ENCODE measurements around the gene MEMO1. TPM values are rescaled to one million over a fixed set of nuclear protein-coding genes. Genes with fewer than 3 reads are reported as not detected.
"Not testable (repeated sequence)": the region's sequence is repeated elsewhere in the genome, so short reads cannot be mapped to it uniquely, and the experiment has no call there.

The MEMO1 gene
- total RNA-seq, 2 experiments from 2014 or later = 50.1 to 52.3 TPM

- H3K36me3 Mint-ChIP-seq (ENCODE audit: low read depth) = peaks cover 22% of the 10 kb centered on the region
- H3K4me3 Mint-ChIP-seq = peak overlapping the region; percentile 52
- peak overlapping the region; percentile 84 for H3K27ac Mint-ChIP-seq
- POLR2A ChIA-PET = interaction anchor here (1.6 kb wide), 1 partner anchor 155 kb away, joined by 4 read pairs; the partner anchor contains the start of gene SLC30A6
- peak; percentile 73 for DNase-seq
- H3K9me3 Mint-ChIP-seq, H3K27me3 Mint-ChIP-seq, CTCF ChIA-PET: not testable (repeated sequence)
- peaks cover 52% of the 10 kb centered on the region for H3K4me1 Mint-ChIP-seq
Observed at GRCh38 chr2:32010280-32010669, 533 bp downstream of the MEMO1 start.

GRCh38 chr2:32009516-32010256 lies 1.1 kb downstream of the MEMO1 start:
- CTCF ChIA-PET = no interaction called here
- no peaks in the 10 kb centered on the region for H3K27me3 Mint-ChIP-seq

DNA sequence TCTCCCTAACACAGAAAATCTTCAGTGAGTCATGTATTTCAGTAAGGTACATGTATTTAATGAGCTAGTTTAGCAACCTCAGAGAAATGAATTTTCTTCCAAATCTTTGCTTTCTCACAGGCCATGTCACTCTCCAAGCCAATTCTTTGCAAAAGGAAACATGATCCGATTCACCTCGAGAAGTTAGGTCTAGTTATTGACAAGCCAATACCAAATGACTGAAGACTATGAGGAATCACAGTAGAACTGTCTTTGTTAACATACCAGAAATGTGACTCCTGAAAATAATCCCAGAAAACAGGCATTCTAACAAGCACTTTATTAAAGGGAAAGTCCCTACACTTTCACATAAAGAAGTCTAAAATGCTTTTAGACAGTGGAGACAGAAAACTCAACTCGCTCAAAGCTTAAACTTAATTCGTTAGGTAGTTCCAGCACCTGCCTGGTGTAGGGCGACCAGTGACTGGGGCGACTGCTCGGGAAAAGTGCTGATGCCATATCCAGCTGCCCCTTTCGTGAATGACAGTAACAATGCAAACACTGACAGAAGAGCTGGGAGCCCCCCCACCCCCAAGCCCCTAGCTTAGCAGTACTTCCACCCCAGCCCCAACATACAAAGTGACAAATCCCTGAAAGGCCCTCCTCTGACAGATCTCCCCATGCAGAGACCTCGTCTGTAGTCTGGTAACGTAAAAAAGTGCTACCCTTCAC lies 1.8 kb downstream of the MEMO1 start:
- peak overlapping the region; percentile 92 for H3K27ac Mint-ChIP-seq
- H3K4me1 Mint-ChIP-seq = peaks cover 59% of the 10 kb centered on the region
- H3K27me3 Mint-ChIP-seq = no peaks in the 10 kb centered on the region
- H3K4me3 Mint-ChIP-seq = peak overlapping the region; percentile 98
- ChIA-PET CTCF (interaction anchor here (0.5 to 1.5 kb wide), 7 partner anchors 10 to 101 kb away, joined by 3 to 4 read pairs (median 3); no protein-coding TSS in a partner anchor), POLR2A (interaction anchor here (0.6 to 1.0 kb wide), 2 partner anchors 31 to 273 kb away, joined by 3 to 5 read pairs; partner anchors contain the start of gene DPY30)
- peaks cover 29% of the 10 kb centered on the region for H3K36me3 Mint-ChIP-seq (ENCODE audit: low read depth)
- peak; percentile 15 for DNase-seq
- H3K9me3 Mint-ChIP-seq = no peaks in the 10 kb centered on the region

More at GRCh38 chr2:32009516-32010256, 1.1 kb downstream of the MEMO1 start:
- Mint-ChIP-seq H3K9me3 (no peaks in the 10 kb centered on the region), H3K27ac (peak overlapping the region; percentile 92), H3K4me3 (peak overlapping the region; percentile 98), H3K4me1 (peaks cover 56% of the 10 kb centered on the region), H3K36me3 (ENCODE audit: low read depth) (peaks cover 26% of the 10 kb centered on the region)
- DNase-seq = peak; percentile 50
- POLR2A ChIA-PET = no interaction called here

DNA sequence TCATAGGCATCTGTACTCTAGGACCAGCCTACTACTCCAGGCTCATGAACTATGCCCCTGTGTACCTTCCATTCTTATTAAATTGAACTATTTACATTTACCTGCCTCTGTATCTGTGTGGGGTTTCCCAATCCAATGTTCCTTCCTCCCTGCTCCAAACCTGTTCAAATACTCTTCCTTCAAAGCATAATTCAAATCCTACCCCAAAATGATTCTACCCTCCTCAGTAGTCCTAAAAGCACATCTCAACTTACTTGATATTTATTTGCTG lies 3.8 kb downstream of the MEMO1 start:
- H3K4me1 Mint-ChIP-seq = peaks cover 55% of the 10 kb centered on the region
- no peak overlapping the region for H3K4me3 Mint-ChIP-seq
- POLR2A ChIA-PET = no interaction called here

DNA sequence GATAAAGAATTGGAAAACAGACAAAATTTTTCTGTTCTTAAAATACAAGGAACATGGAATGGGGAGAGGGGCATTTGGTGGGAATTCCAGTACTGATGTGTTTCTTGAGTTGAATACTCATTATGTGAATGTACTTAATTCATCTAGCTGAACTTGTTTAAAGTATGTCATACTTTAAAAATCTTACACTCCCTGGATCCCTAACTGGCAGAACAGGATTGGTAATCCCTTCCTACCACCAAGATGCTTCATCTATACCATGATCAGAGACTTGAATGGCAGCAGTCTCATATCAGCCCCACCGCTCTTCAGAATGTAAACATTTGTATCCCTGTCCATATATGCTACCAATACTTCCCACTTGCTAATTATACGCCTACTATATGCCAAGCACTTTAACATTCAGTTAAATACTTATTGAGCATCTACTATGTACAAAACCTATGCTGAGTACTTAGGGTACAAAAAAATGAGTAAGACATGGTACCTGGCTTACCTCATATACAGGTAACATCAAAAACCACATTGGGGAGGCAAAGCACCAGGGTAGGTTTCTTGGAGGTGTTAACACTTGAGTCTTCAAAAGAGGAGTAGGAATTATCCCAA lies 5.3 kb downstream of the MEMO1 start:
- H3K4me1 Mint-ChIP-seq = peaks cover 46% of the 10 kb centered on the region
- POLR2A ChIA-PET = interaction anchor here (0.6 kb wide), 1 partner anchor 19 kb away, joined by 5 read pairs; no protein-coding TSS in a partner anchor
- H3K27ac Mint-ChIP-seq = no peak overlapping the region
- CTCF ChIA-PET = interaction anchor here (0.6 kb wide), 1 partner anchor 119 kb away, joined by 6 read pairs; no protein-coding TSS in a partner anchor
- H3K4me3 Mint-ChIP-seq = no peak overlapping the region
- H3K36me3 Mint-ChIP-seq (ENCODE audit: low read depth) = peaks cover 26% of the 10 kb centered on the region
- no peaks in the 10 kb centered on the region for H3K27me3 Mint-ChIP-seq
- DNase-seq = no peak
- H3K9me3 Mint-ChIP-seq = no peaks in the 10 kb centered on the region

More for the DNA sequence above, 3.8 kb downstream of the MEMO1 start:
- Mint-ChIP-seq H3K27ac (no peak overlapping the region), H3K9me3 (no peaks in the 10 kb centered on the region), H3K36me3 (ENCODE audit: low read depth) (peaks cover 23% of the 10 kb centered on the region), H3K27me3 (no peaks in the 10 kb centered on the region)
- CTCF ChIA-PET = no interaction called here
- no peak for DNase-seq

- H3K27me3 Mint-ChIP-seq = no peaks in the 10 kb centered on the region
- DNase-seq = no peak
- peaks cover 52% of the 10 kb centered on the region for H3K4me1 Mint-ChIP-seq
- H3K36me3 Mint-ChIP-seq (ENCODE audit: low read depth) = peaks cover 25% of the 10 kb centered on the region
- H3K9me3 Mint-ChIP-seq = no peaks in the 10 kb centered on the region
- POLR2A ChIA-PET = no interaction called here
- no peak overlapping the region for H3K4me3 Mint-ChIP-seq
- H3K27ac Mint-ChIP-seq = no peak overlapping the region
- CTCF ChIA-PET = interaction anchor here (0.8 to 1.1 kb wide), 3 partner anchors 13 to 117 kb away, joined by 3 read pairs; no protein-coding TSS in a partner anchor
Observed at GRCh38 chr2:32003791-32004190, 7.0 kb downstream of the MEMO1 start.

DNA sequence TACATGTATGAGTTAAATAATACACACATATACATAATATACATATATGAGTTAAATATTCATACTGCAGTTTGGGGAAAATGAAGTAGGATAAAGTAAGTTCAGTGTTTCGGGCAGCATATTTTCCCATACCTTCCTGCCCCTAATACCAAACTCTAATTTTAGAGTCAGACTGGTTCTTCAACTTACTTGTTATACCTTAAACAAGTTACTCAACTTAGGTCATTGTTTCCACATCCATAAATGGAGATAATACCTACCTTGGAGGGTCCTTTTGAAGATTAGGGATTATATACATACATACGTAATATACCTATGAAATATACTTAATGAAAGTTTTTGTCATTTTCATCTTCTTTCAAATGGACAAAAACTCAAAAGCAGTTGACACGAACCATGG lies 8.4 kb downstream of the MEMO1 start:
- H3K27me3 Mint-ChIP-seq = no peaks in the 10 kb centered on the region
- no peak overlapping the region for H3K4me3 Mint-ChIP-seq
- ChIA-PET POLR2A (no interaction called here), CTCF (no interaction called here)
- peaks cover 25% of the 10 kb centered on the region for H3K36me3 Mint-ChIP-seq (ENCODE audit: low read depth)
- DNase-seq = no peak
- H3K9me3 Mint-ChIP-seq = no peaks in the 10 kb centered on the region
- peaks cover 50% of the 10 kb centered on the region for H3K4me1 Mint-ChIP-seq
- no peak overlapping the region for H3K27ac Mint-ChIP-seq

GRCh38 chr2:31999438-31999837 lies 11.4 kb downstream of the MEMO1 start:
- peaks cover 41% of the 10 kb centered on the region for H3K4me1 Mint-ChIP-seq
- no peaks in the 10 kb centered on the region for H3K27me3 Mint-ChIP-seq
- H3K36me3 Mint-ChIP-seq (ENCODE audit: low read depth) = peaks cover 13% of the 10 kb centered on the region
- H3K4me3 Mint-ChIP-seq = no peak overlapping the region
- H3K9me3 Mint-ChIP-seq = no peaks in the 10 kb centered on the region
- no peak overlapping the region for H3K27ac Mint-ChIP-seq
- CTCF ChIA-PET = interaction anchor here (0.6 to 1.2 kb wide), 2 partner anchors 36 to 89 kb away, joined by 4 to 5 read pairs; no protein-coding TSS in a partner anchor
- no peak for DNase-seq
- POLR2A ChIA-PET = no interaction called here

DNA sequence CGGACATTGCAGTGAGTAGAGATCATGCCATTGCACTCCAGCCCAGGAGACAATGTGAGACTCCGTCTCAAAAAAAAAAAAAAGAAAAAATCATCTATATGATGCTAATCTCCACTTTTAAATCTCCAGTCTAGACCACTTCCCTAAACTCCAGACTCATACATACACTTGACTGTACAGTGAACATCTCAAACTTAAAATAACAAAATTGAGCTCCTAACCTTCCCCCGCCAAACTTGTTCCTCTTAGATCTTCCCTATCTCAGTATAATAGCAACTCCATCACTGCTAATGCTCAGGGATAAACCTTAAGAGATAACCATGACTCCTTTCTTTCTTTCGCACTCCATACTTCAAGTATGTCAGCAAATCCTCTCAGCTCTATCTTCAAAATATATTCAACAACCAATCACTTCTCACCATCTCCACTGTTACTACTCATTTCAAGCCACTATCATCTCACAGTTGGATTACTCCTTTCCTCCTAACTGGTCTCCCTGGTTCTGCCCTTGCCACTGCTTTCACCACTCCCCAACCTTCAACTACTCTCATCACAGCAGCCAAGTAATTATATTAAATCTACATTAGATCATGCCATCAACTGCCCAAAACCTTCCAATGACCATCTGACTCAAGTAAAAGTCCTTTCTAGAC lies 12.0 kb downstream of the MEMO1 start:
- H3K36me3 Mint-ChIP-seq (ENCODE audit: low read depth) = peaks cover 10% of the 10 kb centered on the region
- H3K27ac Mint-ChIP-seq = no peak overlapping the region
- H3K4me1 Mint-ChIP-seq = peaks cover 38% of the 10 kb centered on the region
- no peaks in the 10 kb centered on the region for H3K27me3 Mint-ChIP-seq
- H3K4me3 Mint-ChIP-seq = no peak overlapping the region
- ChIA-PET CTCF (interaction anchor here (0.6 to 0.8 kb wide), 4 partner anchors 10 to 501 kb away, joined by 3 to 4 read pairs (median 4); no protein-coding TSS in a partner anchor), POLR2A (no interaction called here)
- no peak for DNase-seq
- H3K9me3 Mint-ChIP-seq = no peaks in the 10 kb centered on the region

DNA sequence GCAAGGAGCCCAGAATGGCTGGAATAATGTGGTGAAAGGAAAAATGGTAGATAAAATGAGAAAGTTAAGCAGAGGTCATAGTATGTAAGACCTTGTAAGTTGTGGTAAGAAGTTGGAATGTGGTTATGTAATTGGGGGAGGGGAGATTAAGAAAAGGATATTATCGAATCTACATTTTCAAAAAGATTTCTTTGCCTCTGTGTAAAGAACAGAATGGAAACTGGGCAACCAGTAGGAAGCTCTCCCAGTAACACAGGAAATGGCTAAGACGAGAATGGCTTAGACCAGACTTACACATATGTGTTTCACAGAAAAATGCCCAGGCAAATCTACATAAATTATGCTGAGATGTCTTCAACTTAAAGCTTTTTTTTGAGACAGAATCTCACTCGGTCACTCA lies 13.2 kb downstream of the MEMO1 start:
- CTCF ChIA-PET = interaction anchor here (0.8 kb wide), 1 partner anchor 11 kb away, joined by 3 read pairs; no protein-coding TSS in a partner anchor

DNA sequence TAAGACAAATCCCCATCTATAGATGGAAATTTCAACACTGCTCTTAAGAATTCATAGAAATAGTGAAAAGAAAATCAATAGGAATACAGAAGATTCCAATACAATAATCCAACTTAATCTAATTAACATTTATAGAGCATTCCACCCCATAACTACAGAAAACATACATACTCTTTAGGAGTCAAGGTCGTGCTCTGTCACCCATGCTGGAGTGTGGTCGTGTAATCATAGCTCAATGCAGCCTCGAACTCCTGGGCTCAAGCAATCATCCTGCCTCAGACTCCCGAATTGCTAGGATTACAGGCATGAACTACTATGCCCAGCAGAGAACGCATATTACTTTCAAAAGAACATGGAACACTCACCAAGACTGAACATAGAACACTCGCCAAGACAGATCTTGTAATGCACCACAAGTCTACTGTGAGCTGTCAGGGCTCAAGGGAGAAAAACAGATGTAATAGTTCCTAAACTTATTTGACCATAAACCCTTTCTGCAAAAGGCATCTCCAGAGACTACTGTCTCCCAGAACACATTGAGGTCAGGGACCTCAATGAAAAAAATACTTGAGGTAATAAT lies 14.1 kb downstream of the MEMO1 start:
- DNase-seq = no peak
- Mint-ChIP-seq H3K4me3 (no peak overlapping the region), H3K27me3 (no peaks in the 10 kb centered on the region), H3K4me1 (peaks cover 49% of the 10 kb centered on the region), H3K36me3 (ENCODE audit: low read depth) (peaks cover 18% of the 10 kb centered on the region), H3K9me3 (no peaks in the 10 kb centered on the region), H3K27ac (no peak overlapping the region)
- ChIA-PET CTCF (no interaction called here), POLR2A (no interaction called here)

More for the DNA sequence above, 13.2 kb downstream of the MEMO1 start:
- H3K27me3 Mint-ChIP-seq = no peaks in the 10 kb centered on the region
- POLR2A ChIA-PET = no interaction called here
- no peak for DNase-seq
- H3K4me1 Mint-ChIP-seq = peaks cover 45% of the 10 kb centered on the region
- H3K4me3 Mint-ChIP-seq = no peak overlapping the region
- peaks cover 15% of the 10 kb centered on the region for H3K36me3 Mint-ChIP-seq (ENCODE audit: low read depth)
- H3K27ac Mint-ChIP-seq = peak overlapping the region; percentile 4
- H3K9me3 Mint-ChIP-seq = no peaks in the 10 kb centered on the region

DNA sequence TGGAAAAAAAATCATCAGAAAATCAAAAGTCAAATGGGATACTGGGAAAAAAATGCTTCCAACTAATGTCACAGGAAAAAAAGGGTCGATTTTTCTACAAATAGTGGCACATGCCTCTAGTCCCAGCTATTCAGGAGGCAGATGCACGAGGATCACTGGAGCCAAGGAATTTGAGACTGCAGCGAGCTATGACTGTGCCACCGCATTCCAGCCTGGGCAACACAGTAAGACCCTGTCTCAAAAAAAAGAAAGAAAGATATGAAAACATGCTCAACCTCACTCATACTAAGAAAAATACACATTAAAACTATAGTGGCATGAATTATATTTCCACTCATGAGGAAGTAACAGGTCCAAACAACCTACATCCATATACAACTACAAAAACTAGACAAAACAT lies 17.9 kb downstream of the MEMO1 start:
- peaks cover 37% of the 10 kb centered on the region for H3K4me1 Mint-ChIP-seq

More for the DNA sequence above, 17.9 kb downstream of the MEMO1 start:
- Mint-ChIP-seq H3K4me3 (no peak overlapping the region), H3K27me3 (no peaks in the 10 kb centered on the region), H3K27ac (no peak overlapping the region), H3K36me3 (ENCODE audit: low read depth) (peaks cover 18% of the 10 kb centered on the region), H3K9me3 (no peaks in the 10 kb centered on the region)
- no peak for DNase-seq
- POLR2A ChIA-PET = no interaction called here
- CTCF ChIA-PET = interaction anchor here (0.5 to 1.0 kb wide), 2 partner anchors 16 to 1742 kb away, joined by 3 to 4 read pairs; no protein-coding TSS in a partner anchor
